HT1080 (cell line): Measurements from ENCODE around the gene COMMD9. TPM values are rescaled to one million over a fixed set of nuclear protein-coding genes. Genes with fewer than 3 reads are reported as not detected.
"Not testable (repeated sequence)": the region's sequence is repeated elsewhere in the genome, so short reads cannot be mapped to it uniquely, and the experiment has no call there.

Experiments used
- DNase-seq: peaks from one replicate; pipeline ENCODE4 v3.0.0-alpha.2; 2015; ENCODE audit warnings: low read depth
- polyA plus RNA-seq, 2 experiments: library from polyadenylated mRNA; depleted of rRNA; stranded (reverse); fragments of >200 nt; gene quantifications; 2 replicates each; pipeline ENCODE4 v1.2.3, GENCODE V29; 2015
- total RNA-seq: library from RNA; depleted of rRNA; stranded (reverse); fragments of >200 nt; shearing (Covaris generic); gene quantifications from 2 replicates; pipeline ENCODE4 v1.2.3, GENCODE V29; 2014; rRNA removed

The COMMD9 gene
- 60.7 and 83.6 TPM in 2 replicates for total RNA-seq
- 35.1 and 45.6 TPM in 2 replicates for polyA plus RNA-seq (2015; cell fraction: cytosol; rRNA removed)
- 34.5 and 34.6 TPM in 2 replicates for polyA plus RNA-seq (2015; cell fraction: nucleus; rRNA removed)

- DNase-seq: peak; percentile 92
These were observed at the start of gene COMMD9 for GRCh38 chr11:36289226-36289852. COMMD9 (minus strand) TSS chr11:36289424; CDS start chr11:36289412, 12 bp downstream.

- peak; percentile 63 for DNase-seq
These were observed 44.7 kb upstream of the COMMD9 start for GRCh38 chr11:36333897-36334296.

- DNase-seq: no peak
These were observed 44.2 kb upstream of the COMMD9 start for GRCh38 chr11:36333468-36333867.

- DNase-seq: no peak
These were observed 41.2 kb upstream of the COMMD9 start for GRCh38 chr11:36330411-36330810.

GRCh38 chr11:36328966-36329673 lies 39.9 kb upstream of the COMMD9 start:
- no peak for DNase-seq

GRCh38 chr11:36326524-36327419 lies 37.5 kb upstream of the COMMD9 start:
- no peak for DNase-seq

GRCh38 chr11:36325403-36325802 lies 36.2 kb upstream of the COMMD9 start:
- not testable (repeated sequence) for DNase-seq

GRCh38 chr11:36324956-36325355 lies 35.7 kb upstream of the COMMD9 start:
- DNase-seq: not testable (repeated sequence)

GRCh38 chr11:36317992-36318391 lies 28.8 kb upstream of the COMMD9 start:
- no peak for DNase-seq

GRCh38 chr11:36316049-36316448 lies 26.8 kb upstream of the COMMD9 start:
- no peak for DNase-seq

GRCh38 chr11:36314434-36314767 lies 25.2 kb upstream of the COMMD9 start:
- DNase-seq: no peak

GRCh38 chr11:36313750-36314433 lies 24.7 kb upstream of the COMMD9 start:
- no peak for DNase-seq

- DNase-seq: peak; percentile 90
These were observed 23.6 kb upstream of the COMMD9 start for GRCh38 chr11:36312611-36313472.

GRCh38 chr11:36311926-36312595 lies 22.8 kb upstream of the COMMD9 start:
- peak; percentile 56 for DNase-seq

- no peak for DNase-seq
These were observed 20.6 kb upstream of the COMMD9 start for GRCh38 chr11:36309779-36310178.

GRCh38 chr11:36308577-36308976 lies 19.4 kb upstream of the COMMD9 start:
- peak; percentile 23 for DNase-seq

GRCh38 chr11:36306888-36307287 lies 17.7 kb upstream of the COMMD9 start:
- peak; percentile 47 for DNase-seq

- no peak for DNase-seq
These were observed 15.8 kb upstream of the COMMD9 start for GRCh38 chr11:36305047-36305446.

- DNase-seq: no peak
These were observed 15.1 kb upstream of the COMMD9 start for GRCh38 chr11:36304351-36304750.

- DNase-seq: no peak
These were observed 11.4 kb upstream of the COMMD9 start for GRCh38 chr11:36300650-36301049.
